ENCODE measurements around the gene PRSS38.
"Not testable (repeated sequence)": the region's sequence is repeated elsewhere in the genome, so short reads cannot be mapped to it uniquely, and the experiment has no call there.

Gene PRSS38

DNA sequence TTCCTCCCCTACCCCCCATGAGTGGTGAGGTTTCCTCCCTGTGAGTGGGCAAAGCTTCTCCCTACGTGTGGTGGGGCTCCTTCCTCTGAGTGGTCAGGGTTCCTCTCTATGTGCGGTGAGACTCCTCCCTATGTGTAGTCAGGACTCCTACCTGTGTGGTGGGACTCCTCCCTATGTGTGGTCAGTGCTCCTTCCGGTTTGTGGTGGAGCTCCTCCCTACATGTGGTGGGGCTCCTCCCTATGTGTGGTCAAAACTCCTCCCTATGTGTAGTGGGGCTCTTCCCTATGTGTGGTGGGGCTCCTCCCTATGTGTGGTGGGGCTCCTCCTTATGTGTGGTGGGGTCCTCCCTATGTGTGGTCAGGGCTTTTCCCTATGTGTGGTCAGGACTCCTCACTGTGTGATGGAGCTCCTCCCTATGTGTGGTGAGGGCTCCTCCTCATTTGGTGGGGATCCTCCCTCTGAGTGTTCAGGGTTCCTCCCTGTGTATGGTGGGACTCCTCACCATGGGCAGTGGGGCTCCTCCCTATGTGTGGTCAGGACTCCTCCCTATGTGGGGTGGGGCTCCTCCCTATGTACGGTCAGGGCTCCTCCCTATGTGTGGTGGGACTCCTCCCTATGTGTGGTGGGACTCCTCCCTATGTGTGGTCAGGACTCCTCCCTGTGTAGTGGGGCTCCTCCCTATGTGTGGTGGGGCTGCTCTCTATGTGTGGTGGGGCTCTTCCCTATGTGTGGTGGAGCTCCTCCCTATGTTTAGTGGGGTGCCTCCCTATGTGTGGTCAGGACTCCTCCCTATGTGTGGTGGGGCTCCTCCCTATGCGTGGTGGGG, 29.1 kb downstream of the PRSS38 start:
- DNase-seq (ENCODE audit: low read depth): no peak

DNA sequence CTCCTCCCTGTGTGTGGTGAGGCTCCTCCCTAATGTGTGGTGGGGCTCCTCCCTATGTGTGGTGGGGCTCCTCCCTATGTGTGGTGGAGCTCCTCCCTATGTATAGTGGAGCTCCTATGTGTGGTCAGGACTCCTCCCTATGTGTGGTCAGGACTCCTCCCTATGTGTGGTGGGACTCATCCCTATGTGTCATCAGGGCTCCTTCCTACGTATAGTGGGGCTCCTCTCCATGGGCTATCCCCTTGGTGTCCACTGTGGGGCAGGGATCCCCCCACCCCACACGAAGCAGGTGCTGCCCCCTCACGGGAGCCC, 29.6 kb downstream of the PRSS38 start:
- DNase-seq (ENCODE audit: low read depth): no peak

DNA sequence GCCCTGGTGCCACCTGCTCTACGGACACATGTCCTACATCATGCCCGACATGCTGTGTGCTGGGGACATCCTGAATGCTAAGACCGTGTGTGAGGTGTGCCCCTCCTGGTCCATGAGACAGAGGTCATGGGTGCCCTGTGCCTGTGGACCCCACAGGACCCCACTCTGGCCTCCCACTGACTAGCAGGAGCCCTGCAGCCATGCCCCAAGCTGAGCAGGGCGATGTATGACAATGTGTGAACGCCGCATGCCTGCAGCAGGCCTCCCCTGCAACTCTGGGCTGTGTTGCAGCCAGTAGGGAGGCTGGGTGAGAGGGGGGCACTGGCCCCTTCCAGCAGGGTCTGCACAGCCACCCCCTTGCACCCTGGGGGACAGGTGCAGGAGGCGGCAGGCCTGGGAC, 30.0 kb downstream of the PRSS38 start:
- DNase-seq (ENCODE audit: low read depth): no peak

DNA sequence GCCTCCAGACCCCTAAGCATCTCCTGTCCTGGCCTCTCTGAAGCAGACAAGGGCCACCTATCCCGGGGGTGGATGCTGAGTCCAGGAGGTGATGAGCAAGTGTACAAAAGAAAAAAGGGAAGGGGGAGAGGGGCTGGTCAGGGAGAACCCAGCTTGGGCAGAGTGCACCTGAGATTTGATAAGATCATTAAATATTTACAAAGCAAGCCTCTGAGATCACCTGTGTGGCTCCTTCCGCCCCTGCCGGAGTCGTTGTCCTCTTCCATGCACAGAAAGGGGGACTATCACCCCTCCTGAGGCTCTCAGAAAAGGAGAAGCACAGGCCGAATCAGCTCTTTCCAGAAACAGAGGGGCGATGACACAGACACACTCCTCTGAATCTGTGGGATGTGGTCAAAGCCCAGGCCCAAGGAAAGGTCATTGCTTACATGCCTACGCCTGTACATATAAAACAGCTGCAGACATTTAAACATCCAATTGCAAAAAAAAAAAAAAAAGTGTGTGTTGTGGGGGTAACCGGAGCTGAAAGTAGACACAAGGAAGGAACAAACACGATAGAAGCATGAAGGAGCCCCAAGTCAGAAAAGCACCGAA, 30.9 kb downstream of the PRSS38 start:
- no peak for DNase-seq (ENCODE audit: low read depth)

DNA sequence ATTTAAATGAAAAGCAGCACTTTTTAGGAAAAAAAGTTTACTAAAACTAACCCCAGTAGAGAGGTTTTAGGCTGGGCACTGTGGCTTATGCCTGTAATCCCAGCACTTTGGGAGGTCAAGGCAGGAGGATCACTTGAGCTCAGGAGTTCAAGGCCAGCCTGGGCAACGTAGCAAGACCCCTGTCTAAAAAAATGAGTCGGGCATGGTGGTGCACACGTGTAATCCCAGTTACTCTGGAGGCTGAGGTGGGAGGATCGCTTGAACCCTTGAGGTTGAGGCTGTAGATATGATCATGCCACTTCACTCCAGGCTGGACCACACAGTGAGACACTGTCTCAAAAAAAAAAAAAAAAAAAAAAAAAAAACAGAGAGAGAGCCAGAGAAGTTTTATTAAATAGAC, 31.6 kb downstream of the PRSS38 start:
- DNase-seq (ENCODE audit: low read depth): not testable (repeated sequence)

DNA sequence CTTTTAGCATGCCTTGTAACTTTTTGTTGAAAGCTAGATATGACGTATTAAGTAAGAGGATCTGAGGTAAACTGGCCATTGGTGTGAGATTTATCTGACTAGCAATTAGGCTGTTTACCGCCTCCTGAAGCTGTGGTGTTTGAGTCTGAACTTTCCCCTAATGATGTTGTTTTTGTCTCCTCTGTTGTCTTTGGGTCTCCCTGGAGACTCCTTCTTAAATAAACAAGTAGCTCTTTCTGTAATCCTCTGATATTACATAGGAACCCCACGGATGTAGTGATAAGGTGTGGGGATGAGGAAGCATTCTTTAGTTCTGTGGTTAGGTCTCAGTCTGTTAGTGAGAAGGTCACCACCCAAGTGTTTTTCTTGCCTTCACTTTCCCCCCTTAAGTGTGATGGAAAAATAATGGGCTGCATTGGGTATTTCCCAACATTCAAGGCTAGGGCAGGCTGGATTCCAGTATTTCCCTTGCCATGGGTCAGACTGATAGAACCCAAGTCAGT, 33.0 kb downstream of the PRSS38 start:
- no peak for DNase-seq (ENCODE audit: low read depth)

DNA sequence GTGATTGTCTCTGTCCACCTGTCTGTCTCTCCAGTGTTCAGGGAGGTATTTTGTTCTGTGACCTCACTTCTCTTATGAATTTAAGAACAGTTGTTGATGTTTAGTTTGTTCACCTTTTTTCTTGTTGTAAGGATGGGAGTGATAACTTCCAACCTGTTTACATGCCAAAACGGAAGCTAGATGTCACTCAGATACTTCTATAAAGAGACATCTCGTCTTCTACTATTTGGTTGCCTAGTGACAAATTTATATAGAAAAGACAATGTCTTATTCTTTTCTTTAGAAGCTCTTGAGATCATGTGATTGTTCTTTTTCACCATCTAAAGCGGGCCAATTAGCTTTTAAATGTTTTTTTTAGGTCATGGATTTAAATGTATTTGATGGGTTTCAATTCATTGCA, 33.8 kb downstream of the PRSS38 start:
- DNase-seq (ENCODE audit: low read depth): no peak

DNA sequence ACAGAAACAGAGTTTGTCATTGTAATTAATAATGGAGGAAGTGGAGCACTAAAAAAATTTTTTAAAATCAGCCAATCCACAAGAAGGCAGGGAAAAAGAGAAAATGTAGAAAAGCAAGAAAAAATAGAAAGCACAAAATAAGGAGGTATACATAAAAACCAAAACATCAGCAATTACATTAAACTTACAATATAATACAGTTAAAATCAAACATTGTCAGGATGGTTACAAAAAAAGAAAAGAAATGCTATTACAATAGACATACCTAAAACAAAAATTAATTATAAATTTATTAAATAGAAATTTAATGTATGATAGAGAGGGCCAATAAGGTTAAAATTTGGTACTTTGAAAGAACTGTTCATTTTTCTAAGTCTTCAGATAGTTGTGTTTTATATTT, 38.7 kb downstream of the PRSS38 start:
- no peak for DNase-seq (ENCODE audit: low read depth)

DNA sequence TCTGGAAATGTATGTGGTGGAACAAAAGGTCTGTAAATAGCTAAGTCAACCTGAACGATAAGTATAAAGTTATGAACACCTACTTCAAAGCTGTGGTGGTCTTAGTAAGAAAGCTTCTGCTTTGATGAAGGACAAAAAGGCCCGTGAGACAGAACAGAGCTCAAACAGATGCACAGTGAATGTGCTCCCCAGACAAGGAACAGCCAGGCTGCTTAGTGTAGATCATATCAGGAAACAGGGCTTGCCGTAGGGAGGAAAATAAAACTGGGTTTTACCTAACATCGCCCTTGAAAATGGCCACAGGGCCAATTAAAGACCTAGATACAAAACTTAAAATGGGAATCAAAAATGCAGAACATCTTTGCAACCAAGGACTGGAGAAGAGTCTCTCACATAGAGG, 40.2 kb downstream of the PRSS38 start:
- no peak for DNase-seq (ENCODE audit: low read depth)

DNA sequence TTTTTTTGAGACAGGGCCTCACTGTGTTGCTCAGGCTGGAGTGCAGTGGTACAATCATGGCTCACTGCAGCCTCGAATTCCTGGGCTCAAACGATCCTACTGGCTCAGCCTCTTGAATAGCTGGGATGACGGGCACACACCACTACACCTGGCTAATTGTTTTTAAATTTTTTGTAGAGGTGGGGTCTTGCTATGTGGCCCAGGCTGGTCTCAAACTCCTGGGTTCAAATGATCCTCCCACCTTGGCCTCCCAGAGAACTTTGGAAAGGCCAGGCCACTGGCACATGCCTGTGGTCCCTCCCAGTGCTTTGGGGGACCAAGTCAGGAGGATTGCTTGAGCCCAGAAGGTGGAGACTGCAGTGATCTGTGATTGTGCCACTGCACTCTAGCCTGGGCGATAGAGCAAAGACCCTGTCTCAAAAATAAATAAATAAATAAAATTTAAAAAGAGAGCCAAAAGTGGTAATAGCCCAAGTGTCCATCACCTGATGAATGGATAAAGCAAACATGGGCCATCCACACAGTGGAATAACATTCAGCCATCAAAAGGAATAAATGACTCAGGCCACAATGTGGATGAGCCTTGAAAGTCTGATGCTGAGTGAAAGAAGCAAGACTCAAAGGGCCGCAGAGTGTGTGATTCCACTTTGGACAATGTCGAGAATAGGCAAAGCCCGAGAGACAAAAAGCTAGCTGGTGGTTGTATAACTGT, 40.8 kb downstream of the PRSS38 start:
- no peak for DNase-seq (ENCODE audit: low read depth)

DNA sequence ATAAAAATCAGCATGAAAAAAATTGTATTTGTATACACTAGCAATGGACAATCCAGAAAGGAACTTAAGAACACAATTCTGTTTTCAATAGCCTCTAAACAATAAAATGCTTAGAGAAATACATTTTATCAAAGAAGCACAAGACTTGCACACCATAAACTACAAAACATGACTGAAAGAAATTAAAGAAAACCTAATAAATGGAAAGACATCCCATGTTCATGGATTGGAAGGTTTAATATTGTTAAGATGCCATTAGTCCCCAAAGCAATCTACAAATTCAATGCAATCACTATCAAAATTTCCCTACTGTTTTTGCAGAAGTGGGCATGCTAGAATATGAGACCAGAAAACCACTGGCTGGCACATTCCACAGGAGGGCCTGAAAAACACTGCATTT, 49.4 kb downstream of the PRSS38 start:
- DNase-seq (ENCODE audit: low read depth): no peak

DNA sequence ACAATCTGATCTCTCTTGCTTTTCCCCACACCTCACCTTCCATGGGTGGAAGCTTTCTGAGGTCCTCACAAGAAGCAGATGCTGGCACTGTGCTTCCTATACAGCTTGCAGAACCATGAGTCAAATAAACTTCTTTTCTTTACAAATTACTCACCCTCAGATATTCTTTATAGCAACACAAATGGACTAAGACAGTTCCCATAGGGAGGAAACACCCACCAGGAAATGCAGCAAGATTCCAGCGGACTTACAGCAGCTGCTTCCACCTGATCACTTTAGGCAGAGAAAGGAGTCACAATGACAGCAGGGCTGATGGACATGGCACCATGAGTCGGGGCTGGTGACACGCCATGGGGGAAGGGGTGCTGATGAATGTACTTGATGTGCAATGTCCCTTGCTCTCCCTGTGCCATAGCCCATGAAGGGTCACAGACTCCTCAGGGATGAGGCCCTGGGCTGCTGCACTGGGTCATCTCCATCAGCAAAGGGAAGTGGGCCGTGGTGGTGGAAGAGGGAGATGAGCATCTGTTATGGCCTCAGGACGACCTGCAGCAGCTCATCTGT, 53.9 kb downstream of the PRSS38 start:
- DNase-seq (ENCODE audit: low read depth): no peak

DNA sequence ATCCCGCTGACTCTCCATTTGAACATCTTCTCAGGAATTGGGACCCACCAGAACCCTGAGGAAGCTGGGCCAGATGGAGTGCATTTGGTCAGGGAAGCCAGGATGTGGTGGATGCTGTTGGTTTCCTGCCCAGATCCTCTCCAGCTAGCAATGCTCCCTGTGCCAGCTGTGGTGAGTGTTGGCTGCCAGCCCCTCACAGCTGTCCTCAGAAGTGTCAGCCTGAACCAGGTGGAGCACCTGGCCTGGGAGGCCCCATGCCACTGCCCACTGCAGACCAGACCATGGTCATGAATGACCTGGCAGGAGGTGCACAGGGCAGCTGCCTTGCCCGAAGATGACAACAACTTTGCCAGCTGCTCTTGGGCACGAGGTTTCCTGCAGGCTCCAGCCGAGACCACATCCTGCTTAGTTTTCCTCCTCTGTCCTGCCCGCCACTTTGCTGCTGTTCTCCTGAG, 54.4 kb downstream of the PRSS38 start:
- DNase-seq (ENCODE audit: low read depth): no peak

DNA sequence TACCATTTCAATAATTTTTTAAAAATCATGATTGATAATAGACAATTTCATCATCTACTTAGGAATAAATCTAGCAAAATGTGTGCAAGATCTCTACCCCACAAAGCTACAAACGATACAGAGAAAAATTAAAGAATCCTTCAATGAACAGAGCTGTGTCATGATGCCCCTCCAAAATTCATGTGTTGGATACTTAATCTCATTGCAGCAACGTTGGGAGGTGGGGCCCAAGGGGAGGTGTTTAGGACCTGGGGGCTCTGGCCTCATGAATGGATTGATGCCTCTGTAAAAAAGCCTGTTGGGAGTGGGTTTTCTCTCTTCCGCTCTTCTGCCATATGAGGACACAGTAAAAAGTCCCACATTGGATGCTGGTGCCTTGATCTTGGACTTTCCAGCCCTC, 54.9 kb downstream of the PRSS38 start:
- DNase-seq (ENCODE audit: low read depth): no peak

DNA sequence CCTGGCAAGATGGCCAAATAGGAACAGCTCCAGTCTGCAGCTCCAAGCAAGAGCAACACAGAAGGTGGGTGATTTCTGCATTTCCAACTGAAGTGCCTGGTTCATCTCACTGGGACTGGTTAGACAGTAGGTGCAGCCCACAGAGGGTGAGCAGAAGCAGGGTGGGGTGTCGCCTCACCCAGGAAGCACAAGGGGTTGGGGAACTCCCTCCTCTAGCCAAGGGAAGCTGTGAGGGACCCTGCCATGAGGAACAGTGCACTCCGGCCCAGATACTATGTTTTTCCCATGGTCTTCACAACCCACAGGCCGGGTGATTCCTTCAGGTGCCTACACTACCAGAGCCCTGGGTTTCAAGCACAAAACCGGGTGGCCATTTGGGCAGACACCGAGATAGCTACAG, 56.4 kb downstream of the PRSS38 start:
- not testable (repeated sequence) for DNase-seq (ENCODE audit: low read depth)

DNA sequence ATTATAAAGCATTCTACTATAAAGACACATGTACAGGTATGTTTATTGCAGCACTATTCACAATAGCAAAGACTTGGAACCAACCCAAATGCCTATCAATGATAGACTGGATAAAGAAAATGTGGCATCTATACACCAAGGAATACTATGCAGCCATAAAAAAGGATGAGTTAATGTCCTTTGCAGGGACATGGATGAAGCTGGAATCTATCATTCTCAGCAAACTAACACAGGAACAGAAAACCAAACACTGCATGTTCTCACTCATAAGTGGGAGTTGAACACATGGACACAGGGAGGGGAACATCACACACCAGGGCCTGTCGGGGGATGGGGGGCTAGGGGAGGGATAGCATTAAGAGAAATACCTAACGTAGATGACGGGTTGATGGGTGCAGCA, 62.3 kb downstream of the PRSS38 start:
- not testable (repeated sequence) for DNase-seq (ENCODE audit: low read depth)

DNA sequence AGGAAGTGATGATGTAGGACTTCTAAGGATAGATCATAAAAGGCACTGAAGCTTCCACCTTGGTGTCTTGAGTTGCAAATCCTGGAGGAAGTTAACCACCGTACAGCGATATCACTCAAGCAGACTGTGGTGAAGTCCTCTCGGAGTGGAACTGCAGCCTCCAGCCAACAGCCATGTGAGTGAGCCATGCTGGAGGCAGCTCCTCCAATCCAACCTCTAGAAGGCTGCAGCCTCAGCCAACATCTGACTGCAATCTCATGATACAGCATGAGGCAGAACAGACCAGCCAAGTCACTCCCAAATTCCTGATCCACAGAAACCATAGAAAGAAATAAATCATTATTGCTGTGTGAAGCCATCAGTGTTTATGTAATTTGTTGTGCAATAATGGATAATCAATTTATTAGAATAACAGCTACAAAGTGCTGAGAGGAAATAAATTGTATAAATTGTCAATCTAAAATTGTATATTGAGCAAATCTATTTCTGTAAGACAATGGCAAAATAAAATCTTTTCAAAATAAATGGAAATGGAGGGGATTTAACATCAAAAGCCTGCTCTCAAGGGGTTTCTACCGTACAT, 65.0 kb downstream of the PRSS38 start:
- DNase-seq (ENCODE audit: low read depth): no peak

DNA sequence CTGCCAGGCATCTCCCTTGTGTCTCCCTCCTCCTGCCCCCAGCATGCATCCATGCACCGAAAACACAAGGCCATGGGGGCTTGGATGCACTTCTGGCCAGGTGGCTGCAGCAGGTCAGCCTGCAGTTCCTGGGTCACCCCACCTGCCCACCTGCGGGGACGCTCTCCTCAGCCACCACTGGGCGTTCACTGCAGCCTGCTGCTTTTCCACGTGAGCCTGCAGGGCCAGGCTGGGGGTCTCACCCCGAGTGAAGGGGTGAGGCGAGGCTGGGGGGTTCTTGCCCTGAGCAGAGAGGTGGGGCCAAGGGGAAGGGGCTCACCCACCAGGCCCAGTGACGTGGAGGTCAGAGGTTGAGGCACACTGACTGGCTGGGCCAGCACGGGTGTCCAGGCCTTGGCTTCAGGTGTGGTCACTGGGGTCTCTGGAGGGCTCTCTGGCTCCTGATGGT, 67.6 kb downstream of the PRSS38 start:
- DNase-seq (ENCODE audit: low read depth): no peak

DNA sequence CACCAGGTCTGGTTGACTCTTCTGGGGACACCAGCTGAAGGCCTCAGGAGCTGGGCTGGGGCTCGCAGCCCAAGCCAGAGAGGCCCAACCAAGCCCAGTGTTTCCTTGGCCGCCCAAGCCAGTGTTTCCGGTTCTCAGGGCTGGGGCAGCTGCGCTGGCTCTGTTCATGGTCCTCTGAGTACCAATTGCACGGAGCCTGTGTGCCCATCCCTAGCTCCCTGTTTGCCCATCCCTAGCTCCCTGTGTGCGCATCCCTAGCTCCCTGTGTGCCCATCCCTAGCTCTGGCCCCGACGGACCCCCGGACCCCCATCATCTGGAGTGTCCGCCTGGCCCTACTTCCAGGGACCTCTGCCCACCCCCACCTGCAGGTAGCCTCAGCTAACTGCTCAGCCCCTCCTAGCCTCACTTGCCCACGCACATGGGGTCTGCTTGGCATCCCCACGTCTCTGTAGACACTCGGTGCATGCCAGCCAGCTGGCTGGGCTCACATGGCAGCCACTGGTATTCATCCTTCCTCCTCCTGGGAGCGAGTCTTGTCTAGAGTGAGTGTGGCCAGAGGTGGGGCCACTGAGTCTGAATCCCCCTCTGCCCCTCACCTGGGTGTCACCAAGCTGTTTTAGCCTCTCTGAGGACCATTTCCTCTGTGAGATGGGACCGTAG, 68.3 kb downstream of the PRSS38 start:
- DNase-seq (ENCODE audit: low read depth): no peak

DNA sequence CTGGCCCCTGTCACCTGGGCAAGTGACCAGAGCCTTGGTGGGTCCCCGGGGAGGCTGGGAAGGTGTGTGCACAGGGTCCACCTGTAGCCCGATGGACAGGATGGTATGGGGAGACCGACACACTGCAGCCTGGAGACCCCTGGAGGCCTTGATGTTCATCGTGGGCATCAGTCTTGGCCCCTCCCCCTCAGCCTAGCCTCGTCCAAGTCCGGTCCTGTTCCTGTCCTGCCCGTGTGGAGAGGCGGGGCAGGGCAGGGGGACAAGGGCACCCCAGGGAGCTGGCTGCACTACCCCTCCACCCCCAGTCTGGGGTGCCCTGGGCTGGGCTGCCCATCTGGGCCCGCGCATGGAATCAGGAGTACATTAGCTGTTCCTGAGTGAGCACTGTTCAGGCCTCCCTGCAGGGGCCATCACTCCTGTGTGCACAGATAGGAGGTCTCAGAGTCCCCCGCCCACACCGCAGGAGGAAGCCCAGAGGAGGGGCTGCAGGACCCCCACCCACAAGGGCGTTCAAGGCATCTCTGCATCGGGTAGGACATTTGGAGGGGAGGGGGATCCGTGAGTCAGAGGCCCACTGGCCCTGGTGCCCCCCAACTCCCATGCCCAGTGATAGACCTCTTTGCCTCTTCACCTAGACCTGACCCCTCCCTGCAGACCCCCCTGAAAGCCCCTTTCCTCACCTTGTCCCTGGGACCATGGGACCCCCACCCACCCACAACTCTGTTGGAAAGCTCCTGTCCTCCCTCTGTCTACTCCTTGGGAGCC, 69.1 kb downstream of the PRSS38 start:
- no peak for DNase-seq (ENCODE audit: low read depth)

DNA sequence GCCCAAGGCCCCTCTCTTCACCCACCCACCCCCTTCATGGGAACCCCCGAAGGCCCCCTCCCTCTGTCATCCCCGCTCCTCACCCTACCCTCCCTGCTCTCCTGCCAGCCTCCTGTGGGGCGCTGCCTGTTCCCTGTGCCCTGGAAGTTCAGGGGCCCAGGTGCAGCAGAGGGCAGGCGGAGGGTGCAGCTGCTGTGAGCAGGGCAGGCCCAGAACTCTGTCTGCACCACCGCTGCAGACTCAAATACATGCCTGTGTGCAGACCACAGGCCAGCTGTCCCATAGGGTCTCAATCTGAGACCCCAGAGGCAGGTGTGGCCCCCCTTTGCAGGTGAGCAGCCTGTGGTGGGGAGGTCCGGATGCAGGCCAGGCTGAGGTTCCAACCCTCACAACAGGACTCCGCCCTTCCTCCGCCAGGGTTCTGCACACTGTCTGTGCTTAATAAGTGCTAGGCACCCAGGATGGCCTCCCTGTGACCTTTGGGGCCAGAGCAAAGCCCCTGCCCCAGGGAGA, 69.7 kb downstream of the PRSS38 start:
- no peak for DNase-seq (ENCODE audit: low read depth)
